AG10803 (cell line): ENCODE data around the gene BLNK.
"Not testable (repeated sequence)": the region's sequence is repeated elsewhere in the genome, so short reads cannot be mapped to it uniquely, and the experiment has no call there.

ENCODE experiments used
- DNase-seq: peaks from one replicate; pipeline ENCODE4 v3.0.0; 2010; ENCODE audit warnings: low read depth
- H3K4me3 ChIP-seq: 2 replicates; pipeline ENCODE4 v1.5.1; 2011; ENCODE audit warnings: mild to moderate bottlenecking, low read length, control low read depth
- CTCF ChIP-seq: conservative IDR thresholded peaks from 2 replicates; pipeline ENCODE4 v1.5.1; 2011; ENCODE audit warnings: mild to moderate bottlenecking, low read length, control low read depth, inconsistent platforms

The BLNK gene

GRCh38 chr10:96309628-96310320, 38.4 kb upstream of the BLNK start:
- H3K4me3 ChIP-seq = no peak overlapping the region
- no peak for TF ChIP-seq CTCF
- DNase-seq = no peak

GRCh38 chr10:96308854-96309253, 37.5 kb upstream of the BLNK start:
- not testable (repeated sequence) for H3K4me3 ChIP-seq, DNase-seq

DNA sequence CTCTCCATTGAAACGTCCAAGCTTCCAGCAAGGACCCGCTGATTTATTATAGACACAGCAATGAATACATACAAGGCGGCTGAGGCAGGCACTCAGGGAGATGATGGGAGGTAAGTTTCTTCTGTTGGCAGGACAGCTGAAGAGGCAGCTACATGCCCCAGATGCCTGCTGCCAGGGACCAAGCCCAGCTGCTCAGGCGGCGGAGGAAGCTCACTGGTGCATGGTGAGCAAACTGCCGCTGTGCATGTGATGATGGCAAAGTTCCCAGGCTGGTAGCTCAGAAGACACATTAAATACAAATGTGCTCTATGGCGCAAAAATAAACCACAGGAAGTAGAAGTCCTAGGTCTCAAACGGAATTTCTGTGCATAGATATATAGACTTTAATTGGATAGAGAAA, 35.1 kb upstream of the BLNK start:
- H3K4me3 ChIP-seq = no peak overlapping the region
- peak; percentile 7 for DNase-seq
- no peak for TF ChIP-seq CTCF

DNA sequence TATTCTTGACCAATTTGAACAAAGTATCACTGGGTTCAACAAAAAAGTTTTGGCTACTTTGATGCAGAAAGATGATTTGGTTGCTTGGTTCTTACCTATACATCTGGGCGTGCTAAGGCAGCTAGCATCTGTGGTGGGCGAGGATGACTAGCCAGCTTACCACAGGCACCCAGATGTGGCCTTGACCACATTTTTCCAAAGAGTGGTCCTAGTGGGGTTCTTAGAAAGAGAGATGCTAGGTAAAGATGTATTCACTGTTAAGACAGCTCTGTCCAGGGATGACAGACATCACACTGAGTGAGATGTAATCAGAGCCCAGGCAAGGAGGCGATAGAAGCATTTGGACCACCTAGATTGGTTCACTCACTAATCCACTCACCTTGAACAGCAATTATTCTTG, 33.6 kb upstream of the BLNK start:
- H3K4me3 ChIP-seq = no peak overlapping the region
- no peak for TF ChIP-seq CTCF
- DNase-seq = no peak

DNA sequence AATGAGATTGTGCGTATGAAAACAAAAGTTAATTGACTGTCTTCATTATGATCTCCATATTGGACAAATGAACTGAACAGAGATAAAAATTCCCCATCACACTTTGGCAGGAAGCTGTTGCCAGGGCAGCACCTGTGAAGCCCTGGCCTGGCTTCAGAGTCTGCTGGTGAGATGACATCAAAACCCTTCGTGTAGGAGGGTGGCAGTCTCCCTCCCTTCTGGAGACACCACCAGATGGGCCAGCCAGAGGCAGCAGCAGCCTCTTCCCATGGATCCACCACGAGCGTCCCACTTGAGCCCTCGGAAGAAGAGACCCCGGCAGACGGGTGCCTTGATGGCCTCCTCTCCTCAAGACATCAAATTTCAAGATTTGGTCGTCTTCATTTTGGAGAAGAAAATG, 32.9 kb upstream of the BLNK start, which contains the start of gene DNTT:
DNTT (plus strand) TSS at position 205 of the 400 bp plus-strand sequence; CDS start at position 269, 64 bp downstream.
- no peak within 1 kb of the TSS for H3K4me3 ChIP-seq
- no peak for DNase-seq
- no peak for TF ChIP-seq CTCF

- no peak for TF ChIP-seq CTCF
- H3K4me3 ChIP-seq = no peak overlapping the region
- no peak for DNase-seq
Observed at GRCh38 chr10:96301616-96302015, 30.2 kb upstream of the BLNK start.

GRCh38 chr10:96299383-96299782, 28.0 kb upstream of the BLNK start:
- H3K4me3 ChIP-seq = no peak overlapping the region

More at GRCh38 chr10:96299383-96299782, 28.0 kb upstream of the BLNK start:
- TF ChIP-seq CTCF = no peak
- DNase-seq = no peak
